ENCODE measurements around the gene HSPB6.
"Not testable (repeated sequence)": the region's sequence is repeated elsewhere in the genome, so short reads cannot be mapped to it uniquely, and the experiment has no call there.

The HSPB6 gene

DNA sequence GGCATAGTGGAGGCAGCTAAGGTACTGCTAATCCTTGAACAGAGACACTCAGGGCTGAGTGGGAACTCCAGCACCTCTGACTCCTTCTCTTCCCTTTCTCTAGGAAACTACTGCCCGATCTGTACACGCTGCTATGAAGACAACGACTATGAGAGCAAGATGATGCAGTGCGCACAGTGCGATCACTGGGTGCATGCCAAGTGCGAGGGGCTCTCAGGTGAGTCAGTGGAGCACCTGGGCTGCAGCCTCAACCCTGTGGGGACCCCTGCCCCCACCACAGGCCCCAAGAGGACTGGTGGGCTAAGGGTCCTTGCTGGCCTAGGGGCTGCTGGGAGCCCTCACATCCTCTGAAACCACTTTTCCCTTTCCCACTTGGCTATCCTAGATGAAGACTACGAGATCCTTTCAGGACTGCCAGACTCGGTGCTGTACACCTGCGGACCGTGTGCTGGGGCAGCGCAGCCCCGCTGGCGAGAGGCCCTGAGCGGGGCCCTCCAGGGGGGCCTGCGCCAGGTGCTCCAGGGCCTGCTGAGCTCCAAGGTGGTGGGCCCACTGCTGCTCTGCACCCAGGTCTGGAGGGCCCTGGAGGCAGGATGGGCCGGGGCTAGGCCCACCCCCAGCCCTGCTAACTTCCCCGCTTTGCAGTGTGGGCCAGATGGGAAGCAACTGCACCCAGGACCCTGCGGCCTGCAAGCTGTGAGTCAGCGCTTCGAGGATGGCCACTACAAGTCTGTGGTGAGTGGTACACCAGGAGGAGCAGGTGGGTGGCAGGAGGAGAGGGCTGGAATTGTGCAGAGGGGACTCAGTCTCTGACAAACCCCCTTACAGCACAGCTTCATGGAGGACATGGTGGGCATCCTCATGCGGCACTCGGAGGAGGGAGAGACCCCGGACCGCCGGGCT lies 29.5 kb downstream of the HSPB6 start:
- no peaks in the 10 kb centered on the region for H3K9me3 ChIP-seq (ENCODE audit: insufficient read depth, low read length, severe bottlenecking)
- H3K27me3 ChIP-seq (ENCODE audit: insufficient read depth, low read length, poor library complexity), result no peaks in the 10 kb centered on the region
- H2AFZ ChIP-seq (ENCODE audit: low read depth, low read length), result no peak overlapping the region
- TF ChIP-seq, protein P1, sequence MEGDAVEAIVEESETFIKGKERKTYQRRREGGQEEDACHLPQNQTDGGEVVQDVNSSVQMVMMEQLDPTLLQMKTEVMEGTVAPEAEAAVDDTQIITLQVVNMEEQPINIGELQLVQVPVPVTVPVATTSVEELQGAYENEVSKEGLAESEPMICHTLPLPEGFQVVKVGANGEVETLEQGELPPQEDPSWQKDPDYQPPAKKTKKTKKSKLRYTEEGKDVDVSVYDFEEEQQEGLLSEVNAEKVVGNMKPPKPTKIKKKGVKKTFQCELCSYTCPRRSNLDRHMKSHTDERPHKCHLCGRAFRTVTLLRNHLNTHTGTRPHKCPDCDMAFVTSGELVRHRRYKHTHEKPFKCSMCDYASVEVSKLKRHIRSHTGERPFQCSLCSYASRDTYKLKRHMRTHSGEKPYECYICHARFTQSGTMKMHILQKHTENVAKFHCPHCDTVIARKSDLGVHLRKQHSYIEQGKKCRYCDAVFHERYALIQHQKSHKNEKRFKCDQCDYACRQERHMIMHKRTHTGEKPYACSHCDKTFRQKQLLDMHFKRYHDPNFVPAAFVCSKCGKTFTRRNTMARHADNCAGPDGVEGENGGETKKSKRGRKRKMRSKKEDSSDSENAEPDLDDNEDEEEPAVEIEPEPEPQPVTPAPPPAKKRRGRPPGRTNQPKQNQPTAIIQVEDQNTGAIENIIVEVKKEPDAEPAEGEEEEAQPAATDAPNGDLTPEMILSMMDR (IDR thresholded peaks at IDR 0.05; ENCODE audit: borderline replicate concordance, extremely low read depth, low read length, poor library complexity, severe bottlenecking), result no peak
- no peak for TF ChIP-seq EZH2 (IDR thresholded peaks at IDR 0.05; ENCODE audit: borderline replicate concordance, low read depth, low read length, severe bottlenecking)
- H3K4me2 ChIP-seq (ENCODE audit: insufficient read depth, low read length), result no peak overlapping the region
- peaks cover 99% of the 10 kb centered on the region for H3K36me3 ChIP-seq (ENCODE audit: insufficient read depth, low read length)
- peaks cover 59% of the 10 kb centered on the region for H4K20me1 ChIP-seq (ENCODE audit: insufficient read depth, low read length)
- no peak for DNase-seq
- H3K4me3 ChIP-seq (ENCODE audit: low read depth in 1 of 2, low read length in 2 of 2), result no peak overlapping the region
- H3K4me1 ChIP-seq (ENCODE audit: insufficient read depth, low read length), result no peaks in the 10 kb centered on the region
- ATAC-seq (ENCODE audit: insufficient read depth, low read depth), result no peak
- H3K9ac ChIP-seq (ENCODE audit: low read depth, low read length), result no peak overlapping the region
- 0 out of 2 replicates have a peak, but pooled peaks cover 5% of the 10 kb centered on the region for H3K79me2 ChIP-seq (ENCODE audit: insufficient read depth, low read length)
- H3K27ac ChIP-seq (ENCODE audit: low read length), result no peak overlapping the region

DNA sequence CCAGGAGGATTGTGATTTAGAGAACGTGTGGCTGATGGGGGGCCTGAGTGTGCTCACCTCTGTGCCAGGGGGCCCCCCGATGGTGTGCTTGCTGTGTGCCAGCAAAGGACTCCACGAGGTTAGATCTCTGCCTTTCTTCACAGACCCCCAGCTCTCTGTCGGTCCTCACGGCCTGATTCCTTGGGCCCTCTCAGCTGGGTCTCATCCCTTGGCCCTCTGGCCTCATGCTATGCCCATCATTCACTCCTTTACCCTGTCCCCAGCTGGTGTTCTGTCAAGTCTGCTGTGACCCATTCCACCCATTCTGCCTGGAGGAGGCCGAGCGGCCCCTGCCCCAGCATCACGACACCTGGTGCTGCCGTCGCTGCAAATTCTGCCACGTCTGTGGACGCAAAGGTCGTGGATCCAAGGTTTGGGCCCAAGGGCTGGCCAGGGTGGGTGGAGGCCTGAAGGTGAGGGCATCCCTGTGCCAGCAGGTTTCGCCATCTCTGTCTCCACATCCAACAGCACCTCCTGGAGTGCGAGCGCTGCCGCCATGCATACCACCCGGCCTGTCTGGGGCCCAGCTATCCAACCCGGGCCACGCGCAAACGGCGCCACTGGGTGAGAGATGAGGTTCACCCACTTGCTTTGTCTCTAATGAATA lies 31.5 kb downstream of the HSPB6 start:
- no peaks in the 10 kb centered on the region for H3K9me3 ChIP-seq (ENCODE audit: insufficient read depth, low read length, severe bottlenecking)
- H3K79me2 ChIP-seq (ENCODE audit: insufficient read depth, low read length), result peaks cover 17% of the 10 kb centered on the region
- TF ChIP-seq EZH2 (IDR thresholded peaks at IDR 0.05; ENCODE audit: borderline replicate concordance, low read depth, low read length, severe bottlenecking), result no peak
- TF ChIP-seq, protein P1 (IDR thresholded peaks at IDR 0.05; ENCODE audit: borderline replicate concordance, extremely low read depth, low read length, poor library complexity, severe bottlenecking), result no peak
- H3K9ac ChIP-seq (ENCODE audit: low read depth, low read length), result no peak overlapping the region
- ATAC-seq (ENCODE audit: insufficient read depth, low read depth) (no peak), DNase-seq (no peak)
- H3K27ac ChIP-seq (ENCODE audit: low read length), result no peak overlapping the region
- H3K27me3 ChIP-seq (ENCODE audit: insufficient read depth, low read length, poor library complexity), result no peaks in the 10 kb centered on the region
- H3K4me3 ChIP-seq (ENCODE audit: low read depth in 1 of 2, low read length in 2 of 2), result no peak overlapping the region
- H3K36me3 ChIP-seq (ENCODE audit: insufficient read depth, low read length), result peaks cover 98% of the 10 kb centered on the region
- no peak overlapping the region for H2AFZ ChIP-seq (ENCODE audit: low read depth, low read length)
- peaks cover 58% of the 10 kb centered on the region for H4K20me1 ChIP-seq (ENCODE audit: insufficient read depth, low read length)
- peaks cover 7% of the 10 kb centered on the region; the same call in 1 of the 2 replicates for H3K4me1 ChIP-seq (ENCODE audit: insufficient read depth, low read length)
- no peak overlapping the region for H3K4me2 ChIP-seq (ENCODE audit: insufficient read depth, low read length)

DNA sequence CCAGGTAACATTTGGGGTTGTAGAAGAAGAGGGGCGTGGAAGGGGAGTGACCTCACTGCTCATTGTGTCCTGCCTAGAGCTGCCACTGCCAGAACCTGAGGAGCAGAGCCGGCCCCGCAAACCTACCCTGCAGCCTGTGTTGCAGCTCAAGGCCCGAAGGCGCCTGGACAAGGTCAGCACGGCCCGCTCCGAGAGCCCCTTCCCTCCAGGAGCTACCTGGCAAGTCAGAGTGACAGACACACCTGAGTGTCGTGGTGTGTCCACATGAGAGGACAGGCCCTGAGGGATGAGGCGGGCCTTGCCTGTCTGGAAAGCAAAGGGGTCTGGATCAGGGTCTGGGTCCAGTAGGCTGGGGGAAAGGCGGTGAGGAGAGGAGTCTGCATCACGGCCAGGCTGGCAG lies 32.3 kb downstream of the HSPB6 start:
- no peak overlapping the region for H3K9ac ChIP-seq (ENCODE audit: low read depth, low read length)
- H3K36me3 ChIP-seq (ENCODE audit: insufficient read depth, low read length), result peaks cover 98% of the 10 kb centered on the region
- peaks cover 14% of the 10 kb centered on the region for H3K4me1 ChIP-seq (ENCODE audit: insufficient read depth, low read length)
- peaks cover 25% of the 10 kb centered on the region for H3K79me2 ChIP-seq (ENCODE audit: insufficient read depth, low read length)
- no peak overlapping the region for H3K27ac ChIP-seq (ENCODE audit: low read length)
- H3K9me3 ChIP-seq (ENCODE audit: insufficient read depth, low read length, severe bottlenecking), result no peaks in the 10 kb centered on the region
- DNase-seq (no peak), ATAC-seq (ENCODE audit: insufficient read depth, low read depth) (no peak)
- TF ChIP-seq, protein P1 (IDR thresholded peaks at IDR 0.05; ENCODE audit: borderline replicate concordance, extremely low read depth, low read length, poor library complexity, severe bottlenecking), result no peak
- no peak for TF ChIP-seq EZH2 (IDR thresholded peaks at IDR 0.05; ENCODE audit: borderline replicate concordance, low read depth, low read length, severe bottlenecking)
- no peaks in the 10 kb centered on the region for H3K27me3 ChIP-seq (ENCODE audit: insufficient read depth, low read length, poor library complexity)
- H3K4me2 ChIP-seq (ENCODE audit: insufficient read depth, low read length), result no peak overlapping the region
- H4K20me1 ChIP-seq (ENCODE audit: insufficient read depth, low read length), result peaks cover 64% of the 10 kb centered on the region
- no peak overlapping the region for H3K4me3 ChIP-seq (ENCODE audit: low read depth in 1 of 2, low read length in 2 of 2)
- H2AFZ ChIP-seq (ENCODE audit: low read depth, low read length), result no peak overlapping the region

DNA sequence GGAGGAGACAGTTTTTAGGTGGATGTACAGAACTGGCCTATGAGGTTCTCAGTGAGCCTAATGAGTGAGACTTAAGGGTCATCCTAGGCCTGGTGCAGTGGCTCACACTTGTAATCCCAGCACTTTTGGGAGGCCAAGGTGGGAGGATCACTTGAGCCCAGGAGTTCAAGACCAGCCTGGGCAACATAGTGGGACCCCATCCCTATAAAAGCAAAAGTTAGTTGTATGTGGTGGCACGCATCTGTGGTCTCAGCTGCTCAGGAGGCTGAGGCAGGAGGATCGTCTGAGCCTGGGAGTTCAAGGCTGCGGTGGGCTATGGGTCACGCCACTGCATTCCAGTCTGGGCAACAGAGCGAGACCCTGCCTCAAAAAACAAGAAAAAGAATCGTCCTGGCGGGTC lies 32.7 kb downstream of the HSPB6 start:
- Histone ChIP-seq H3K79me2 (ENCODE audit: insufficient read depth, low read length) (peaks cover 29% of the 10 kb centered on the region), H3K36me3 (ENCODE audit: insufficient read depth, low read length) (peaks cover 98% of the 10 kb centered on the region), H3K4me1 (ENCODE audit: insufficient read depth, low read length) (peaks cover 19% of the 10 kb centered on the region), H4K20me1 (ENCODE audit: insufficient read depth, low read length) (peaks cover 68% of the 10 kb centered on the region)
- H3K9me3 ChIP-seq (ENCODE audit: insufficient read depth, low read length, severe bottlenecking); H3K27me3 ChIP-seq (ENCODE audit: insufficient read depth, low read length, poor library complexity); H3K4me3 ChIP-seq (ENCODE audit: low read depth in 1 of 2, low read length in 2 of 2); ATAC-seq (ENCODE audit: insufficient read depth, low read depth); H3K27ac ChIP-seq (ENCODE audit: low read length); DNase-seq; H3K9ac ChIP-seq (ENCODE audit: low read depth, low read length); H2AFZ ChIP-seq (ENCODE audit: low read depth, low read length); H3K4me2 ChIP-seq (ENCODE audit: insufficient read depth, low read length): not testable (repeated sequence)

Data from DND-41 (cell line).